ENCODE data around the gene RNF186.
A peak's percentile ranks its signal among the peaks of the same experiment; 100 is the strongest.
"Not testable (repeated sequence)": the region's sequence is repeated elsewhere in the genome, so short reads cannot be mapped to it uniquely, and the experiment has no call there.

The RNF186 gene

GRCh38 chr1:19824036-19824435, 9.0 kb upstream of the RNF186 start:
- DNase-seq, result no peak

DNA sequence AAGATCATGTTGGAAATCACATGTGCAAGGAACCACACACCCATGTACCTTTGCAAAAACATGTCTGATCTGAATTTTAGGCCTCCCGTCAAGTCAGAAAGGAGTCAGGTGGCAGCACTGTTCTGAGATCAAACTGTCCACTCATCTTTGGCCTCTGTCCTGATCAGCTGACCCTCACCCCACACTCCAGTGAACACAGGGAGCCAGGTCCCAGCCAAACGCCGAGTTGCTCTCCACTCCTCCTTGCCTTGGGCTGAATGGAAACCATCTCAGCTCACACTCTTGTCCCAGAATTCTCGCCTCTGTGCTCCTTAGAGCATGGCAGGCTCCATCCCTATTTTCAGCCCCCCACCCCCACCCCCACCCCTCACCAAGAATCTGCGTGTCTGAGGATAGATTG, 4.6 kb upstream of the RNF186 start:
- DNase-seq, result no peak

GRCh38 chr1:19818324-19818723, 3.2 kb upstream of the RNF186 start:
- DNase-seq, result no peak

DNA sequence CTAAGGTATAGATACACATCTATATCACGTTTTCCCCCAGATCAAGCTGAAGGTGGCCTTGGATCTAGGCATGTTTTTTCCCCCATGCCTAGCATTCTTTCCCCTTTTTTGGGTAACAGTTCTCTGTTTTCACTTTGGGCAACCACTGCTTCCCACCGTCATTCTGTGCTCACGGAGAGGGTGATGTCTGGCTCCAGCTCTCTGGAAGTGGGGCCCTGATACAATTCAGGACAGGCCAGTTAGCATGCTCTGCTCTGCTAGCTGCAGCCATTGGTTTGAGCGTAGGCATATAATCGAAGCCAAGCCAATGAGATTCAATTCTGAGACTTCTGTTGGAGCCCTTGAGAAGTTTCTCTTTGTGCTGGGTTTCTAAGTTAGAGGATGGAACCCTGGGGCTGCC, 2.1 kb upstream of the RNF186 start:
- DNase-seq, result no peak

- DNase-seq, result not testable (repeated sequence)
These were observed 1.6 kb upstream of the RNF186 start for GRCh38 chr1:19816737-19817086.

GRCh38 chr1:19815801-19816736, 986 bp upstream of the RNF186 start:
- DNase-seq, result no peak

GRCh38 chr1:19814244-19814661, 830 bp downstream of the RNF186 start:
- no peak for DNase-seq

DNA sequence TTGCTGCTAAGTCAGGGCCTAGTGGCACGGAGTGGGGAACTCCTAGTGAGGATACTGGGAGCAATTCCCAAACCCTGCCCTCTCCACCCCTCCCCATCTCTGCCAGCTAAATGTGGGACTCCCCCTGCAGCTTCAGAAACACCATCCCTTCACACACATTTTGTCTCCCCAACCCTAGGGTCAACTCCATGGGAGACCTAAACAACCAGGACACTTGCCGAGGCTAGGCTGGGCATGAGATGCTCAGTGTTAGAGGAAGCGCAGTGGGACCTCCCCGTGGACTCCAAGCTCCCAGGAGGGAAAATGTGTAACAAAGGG, 1.5 kb downstream of the RNF186 start:
- no peak for DNase-seq

GRCh38 chr1:19812875-19813642, 2.0 kb downstream of the RNF186 start:
- DNase-seq, result no peak

GRCh38 chr1:19811206-19811851, 3.8 kb downstream of the RNF186 start:
- DNase-seq, result peak; percentile 30

DNA sequence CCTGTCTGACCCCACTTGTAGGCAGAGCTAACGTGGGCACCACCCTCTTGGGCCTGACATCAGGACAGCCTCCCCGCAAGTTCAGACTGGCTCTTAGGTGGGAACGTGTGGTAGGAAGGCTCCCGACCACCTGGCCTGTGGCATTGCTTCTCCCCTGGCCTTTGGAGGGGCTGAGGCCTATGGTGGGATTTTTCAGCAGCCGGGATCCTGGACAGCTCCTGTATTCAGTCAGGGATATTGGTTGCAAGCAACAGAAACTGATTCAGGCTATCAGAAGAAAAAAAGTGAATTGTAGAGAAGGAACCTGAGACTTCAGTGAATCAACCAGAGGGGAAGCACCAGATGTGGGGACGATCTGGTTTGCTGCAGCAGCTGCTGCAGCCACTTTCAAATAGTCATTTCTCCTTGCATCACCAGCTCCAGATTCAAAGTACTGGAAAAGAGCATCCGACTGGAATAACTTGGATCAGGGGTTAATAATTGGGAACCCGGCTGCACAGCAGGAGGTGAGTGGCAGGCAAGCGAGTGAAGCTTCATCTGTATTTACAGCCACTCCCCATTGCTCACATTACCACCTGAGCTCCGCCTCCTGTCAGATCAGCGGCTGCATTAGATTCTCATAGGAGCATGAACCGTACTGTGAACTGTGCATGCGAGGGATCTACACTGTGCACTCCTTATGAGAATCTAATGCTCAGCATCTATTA, 5.9 kb downstream of the RNF186 start:
- no peak for DNase-seq

GRCh38 chr1:19808351-19808750, 6.7 kb downstream of the RNF186 start:
- DNase-seq, result no peak

- DNase-seq, result no peak
These were observed 10.2 kb downstream of the RNF186 start for GRCh38 chr1:19804831-19805251.

DNA sequence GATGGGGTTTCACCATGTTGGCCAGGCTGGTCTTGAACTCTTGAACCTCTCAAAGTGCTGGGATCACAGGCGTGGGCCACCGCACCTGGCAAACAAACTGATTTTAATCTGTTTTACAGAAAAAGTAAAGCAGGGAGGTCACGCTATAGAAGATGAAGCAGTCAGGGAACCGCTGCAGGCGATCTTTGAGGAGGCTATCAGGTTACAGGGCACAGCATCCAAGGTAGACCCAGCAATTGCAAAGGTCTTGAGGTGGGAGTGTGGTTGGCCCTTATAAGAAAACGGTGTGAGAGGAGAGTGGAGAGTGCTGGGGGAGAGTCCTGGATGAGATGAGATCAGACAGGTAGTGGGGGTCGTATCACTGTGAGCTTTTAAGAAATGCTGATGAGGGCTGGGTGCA, 12.8 kb downstream of the RNF186 start:
- DNase-seq, result no peak

DNA sequence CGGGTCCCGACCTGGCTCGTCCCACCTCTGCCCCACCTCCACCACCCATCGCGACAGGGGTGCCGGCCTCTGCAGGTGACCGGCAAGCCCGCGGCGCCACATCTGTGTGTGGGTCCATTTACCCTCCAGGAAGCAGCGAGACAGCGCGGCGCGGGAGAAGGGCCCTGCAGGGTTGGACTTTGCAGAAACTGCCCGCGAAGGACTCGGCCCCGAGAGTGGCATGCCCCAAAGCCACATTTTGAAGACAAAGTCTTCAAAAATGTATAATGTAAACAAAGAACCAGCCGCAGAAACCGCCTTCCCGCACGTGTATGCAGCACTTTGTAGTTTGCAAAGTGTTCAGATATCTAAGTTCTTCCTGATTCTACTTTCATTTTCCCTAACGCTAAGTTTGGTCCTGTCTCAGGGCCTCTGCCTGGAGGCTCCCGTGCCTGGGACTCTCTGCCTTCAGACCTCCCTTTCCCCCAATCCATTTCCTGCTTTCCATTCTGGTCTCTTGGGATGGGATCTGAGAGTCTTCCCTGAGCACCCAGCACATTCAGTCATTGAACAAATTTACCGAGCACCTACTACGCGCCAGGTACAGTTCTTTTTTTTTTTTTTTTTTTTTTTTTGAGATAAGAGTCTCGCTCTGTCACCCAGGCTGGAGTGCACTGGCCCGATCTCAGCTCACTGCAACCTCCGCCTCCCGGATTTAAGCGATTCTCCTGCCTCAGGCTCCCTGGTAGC, 14.8 kb downstream of the RNF186 start:
- peak; percentile 50 for DNase-seq

- DNase-seq, result peak; percentile 52
These were observed 15.6 kb downstream of the RNF186 start, which contains the start of gene TMCO4 for GRCh38 chr1:19799230-19800075. Gene TMCO4 (minus strand): TSS chr1:19799916. CDS start chr1:19780758, 19,158 bp downstream.

- DNase-seq, result no peak
These were observed 16.4 kb downstream of the RNF186 start for GRCh38 chr1:19798486-19799229.

GRCh38 chr1:19797827-19798226, 17.3 kb downstream of the RNF186 start:
- DNase-seq, result no peak

- DNase-seq, result no peak
These were observed 20.5 kb downstream of the RNF186 start for GRCh38 chr1:19794583-19794982.

DNA sequence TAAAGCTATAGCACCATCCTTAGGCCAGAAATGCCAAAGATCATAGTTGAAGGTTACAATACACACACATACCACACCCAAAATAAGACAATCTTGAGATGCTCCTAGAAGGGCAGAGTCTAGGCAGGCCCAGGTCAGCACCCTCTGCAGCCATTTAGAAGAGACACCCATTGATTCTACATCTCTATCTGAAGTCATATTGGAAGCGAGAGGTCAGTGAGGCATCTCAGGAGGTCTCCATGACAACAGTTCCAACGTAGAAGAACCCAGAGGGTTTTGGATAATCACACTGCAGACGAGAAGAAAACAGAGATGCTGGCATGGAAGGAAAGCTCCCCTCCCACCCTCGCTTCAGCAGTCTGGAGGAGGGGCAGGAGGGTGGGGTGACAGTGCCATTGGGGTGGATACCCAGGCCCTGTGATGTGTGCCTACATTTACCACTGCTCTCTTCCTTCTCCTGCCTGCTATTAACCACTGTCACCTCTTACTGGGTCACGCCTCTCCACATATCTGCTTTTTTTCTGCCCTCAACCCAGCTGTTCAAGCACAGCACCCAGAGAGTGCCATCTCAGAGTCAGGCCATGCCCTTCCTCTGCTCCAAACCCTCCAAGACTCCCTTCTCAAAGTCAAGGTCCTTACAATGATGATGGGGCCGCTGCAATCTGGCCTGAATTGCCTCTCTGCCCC, 21.6 kb downstream of the RNF186 start:
- no peak for DNase-seq

All from activated CD8-positive, alpha-beta memory T cell treated with anti-CD3 and anti-CD28 coated beads, Interleukin-2, amount 50 U/mL, for 4 hours (primary cell).